ENCODE measurements around the gene SBF2.
"Not testable (repeated sequence)": the region's sequence is repeated elsewhere in the genome, so short reads cannot be mapped to it uniquely, and the experiment has no call there.

The SBF2 gene

GRCh38 chr11:9992306-9992705 lies 301.7 kb downstream of the SBF2 start:
- DNase-seq, result no peak

- no peak for DNase-seq
These were observed 303.6 kb downstream of the SBF2 start for GRCh38 chr11:9990221-9990973.

DNA sequence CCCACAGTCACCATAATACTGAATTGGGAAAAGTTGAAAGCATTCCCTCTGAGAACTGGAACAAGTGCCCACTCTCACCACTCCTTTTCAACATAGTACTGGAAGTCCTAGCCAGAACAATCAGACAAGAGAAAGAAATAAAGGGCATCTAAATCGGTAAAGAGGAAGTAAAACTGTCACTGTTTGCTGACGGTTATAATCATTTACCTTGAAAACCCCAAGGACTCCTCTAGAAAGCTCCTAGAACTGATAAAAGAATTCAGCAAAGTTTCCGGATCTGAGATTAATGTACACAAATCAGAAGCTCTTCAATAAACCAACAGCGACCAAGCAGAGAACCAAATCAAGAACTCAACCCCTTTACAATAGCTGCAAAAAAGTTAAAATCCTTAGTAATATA lies 306.7 kb downstream of the SBF2 start:
- DNase-seq, result not testable (repeated sequence)

GRCh38 chr11:9982796-9983579 lies 311.0 kb downstream of the SBF2 start:
- no peak for DNase-seq

GRCh38 chr11:9982127-9982795 lies 311.8 kb downstream of the SBF2 start:
- DNase-seq, result no peak

DNA sequence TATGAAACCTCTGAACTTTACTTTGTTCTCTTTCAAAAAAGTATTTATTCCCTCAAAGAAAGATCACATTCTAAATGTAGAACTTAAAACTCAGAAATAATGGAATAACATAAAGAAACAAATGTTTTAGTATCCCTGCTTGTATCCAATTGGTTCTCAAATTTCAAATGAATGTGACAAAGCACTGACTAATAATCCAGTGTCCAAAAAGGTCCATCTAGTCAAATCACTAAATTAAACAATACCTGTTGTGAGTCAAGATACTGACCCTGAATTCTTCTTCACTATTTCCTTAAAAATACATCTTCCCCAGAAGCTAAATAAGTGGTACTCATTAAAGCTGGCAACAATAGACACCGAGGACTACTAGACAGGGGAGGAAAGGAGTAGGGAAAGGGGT lies 313.1 kb downstream of the SBF2 start:
- no peak for DNase-seq

GRCh38 chr11:9977554-9977953 lies 316.5 kb downstream of the SBF2 start:
- no peak for DNase-seq

- no peak for DNase-seq
These were observed 319.6 kb downstream of the SBF2 start for GRCh38 chr11:9974375-9974774.

GRCh38 chr11:9973921-9974320 lies 320.1 kb downstream of the SBF2 start:
- no peak for DNase-seq

- DNase-seq, result peak in 2 of 5 experiments; percentile 1 to 71
These were observed 321.0 kb downstream of the SBF2 start for GRCh38 chr11:9972989-9973388.

GRCh38 chr11:9971894-9972293 lies 322.1 kb downstream of the SBF2 start:
- DNase-seq, result no peak

GRCh38 chr11:9969068-9969467 lies 325.0 kb downstream of the SBF2 start:
- no peak for DNase-seq

- no peak for DNase-seq
These were observed 331.3 kb downstream of the SBF2 start for GRCh38 chr11:9962722-9963121.

GRCh38 chr11:9957072-9957471 lies 336.9 kb downstream of the SBF2 start:
- DNase-seq, result no peak

DNA sequence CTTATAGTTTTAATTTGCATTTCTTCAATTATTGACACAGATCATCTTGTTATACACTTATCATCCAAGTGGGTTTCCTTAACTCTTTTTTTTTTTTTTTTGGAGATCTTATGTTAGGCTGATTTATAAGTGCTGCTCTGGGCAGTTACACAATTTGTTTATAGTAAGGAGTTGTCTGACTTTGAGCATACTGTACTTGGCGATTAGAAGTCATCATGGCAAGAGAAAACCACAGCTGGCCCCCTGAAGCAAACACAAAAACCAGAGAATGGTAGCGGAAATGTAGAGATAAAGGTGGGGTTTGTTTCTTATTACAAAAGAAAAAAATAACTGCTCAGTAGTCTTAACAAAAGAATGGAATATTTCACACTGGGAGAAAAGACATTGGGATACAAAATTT lies 337.5 kb downstream of the SBF2 start:
- no peak for DNase-seq

DNA sequence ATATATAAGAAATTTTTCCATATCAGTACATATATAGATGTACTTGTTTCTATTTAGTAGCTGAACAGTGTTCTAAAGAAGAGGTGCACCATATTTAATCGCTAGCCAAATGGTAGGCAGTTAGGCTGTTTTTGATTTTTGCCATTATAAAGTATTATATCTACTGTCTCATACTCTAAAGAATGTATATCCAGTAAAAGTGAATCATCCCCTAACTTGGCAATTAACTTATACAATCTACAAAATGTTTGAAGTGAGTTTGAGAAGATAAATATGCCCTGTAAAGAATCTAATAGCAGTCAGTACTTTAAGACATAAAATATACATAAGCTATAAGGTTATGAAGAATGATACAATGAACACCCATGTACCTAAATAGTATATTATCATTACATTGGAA lies 338.6 kb downstream of the SBF2 start:
- DNase-seq, result no peak

DNA sequence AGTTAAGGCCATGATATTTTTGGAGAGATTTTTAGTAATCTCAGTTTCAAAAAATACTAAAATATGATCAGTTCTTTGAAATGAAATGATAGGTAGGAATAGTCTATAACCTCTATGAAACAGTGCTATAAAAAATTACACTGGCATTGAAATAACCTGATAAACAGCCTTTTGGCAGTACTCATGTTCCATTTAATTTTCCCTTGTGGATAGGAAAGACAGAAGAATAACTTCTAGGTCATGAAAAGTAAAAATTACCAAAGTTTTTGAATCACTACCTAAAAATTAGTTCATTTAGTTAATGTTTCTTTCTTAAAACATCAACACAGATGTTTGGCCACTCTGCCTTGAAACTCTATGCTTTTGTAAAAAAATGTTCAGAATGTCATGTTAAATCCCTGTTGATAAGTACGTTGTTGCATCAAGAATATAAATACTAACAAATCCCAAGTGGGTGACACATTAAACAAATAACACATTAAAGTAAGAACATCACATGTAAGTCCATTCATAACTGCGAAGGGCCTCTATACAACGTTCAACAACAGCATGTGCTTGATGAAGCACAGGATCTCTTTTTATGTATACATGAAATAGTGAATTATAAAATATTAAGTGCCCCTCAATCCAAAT lies 339.9 kb downstream of the SBF2 start:
- DNase-seq, result no peak

- no peak for DNase-seq
These were observed 341.4 kb downstream of the SBF2 start for GRCh38 chr11:9952511-9953196.

DNA sequence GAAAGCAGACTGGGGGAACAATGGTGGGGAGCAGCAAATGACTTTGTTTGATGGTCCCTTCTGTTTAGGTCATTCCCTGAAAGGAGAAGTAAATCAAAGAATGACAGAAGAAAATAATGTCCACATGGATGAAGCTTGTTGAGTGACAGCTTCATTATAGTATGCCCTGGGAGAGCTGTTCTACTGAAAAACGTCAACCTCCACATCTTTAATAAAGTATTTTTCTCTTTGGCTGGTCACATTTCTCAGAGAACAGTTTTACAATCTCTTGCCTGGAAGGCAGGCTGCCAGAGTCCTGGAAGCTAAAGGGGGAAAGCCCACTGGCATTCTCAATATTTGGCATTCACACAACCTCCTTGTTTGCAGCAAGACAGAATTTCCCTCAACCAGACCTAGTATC lies 342.2 kb downstream of the SBF2 start:
- DNase-seq, result no peak

DNA sequence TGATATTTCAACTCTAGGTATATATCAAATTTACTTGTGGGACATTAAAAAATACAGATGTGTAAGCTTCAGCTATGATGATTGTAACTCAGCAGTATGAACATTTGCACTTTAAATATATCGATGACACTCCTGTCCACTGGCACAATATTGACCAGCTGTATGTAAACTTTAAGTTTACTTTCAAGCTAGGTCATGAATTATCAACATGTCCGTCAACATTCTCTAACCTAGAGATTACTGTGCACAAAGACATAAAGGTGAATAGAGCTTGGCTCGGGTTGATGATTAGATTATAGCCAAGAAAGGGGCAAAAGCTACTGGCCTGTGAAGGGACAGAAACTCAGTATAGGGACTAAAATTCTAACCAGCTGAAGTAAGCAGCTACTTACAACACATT lies 343.6 kb downstream of the SBF2 start:
- no peak for DNase-seq

DNA sequence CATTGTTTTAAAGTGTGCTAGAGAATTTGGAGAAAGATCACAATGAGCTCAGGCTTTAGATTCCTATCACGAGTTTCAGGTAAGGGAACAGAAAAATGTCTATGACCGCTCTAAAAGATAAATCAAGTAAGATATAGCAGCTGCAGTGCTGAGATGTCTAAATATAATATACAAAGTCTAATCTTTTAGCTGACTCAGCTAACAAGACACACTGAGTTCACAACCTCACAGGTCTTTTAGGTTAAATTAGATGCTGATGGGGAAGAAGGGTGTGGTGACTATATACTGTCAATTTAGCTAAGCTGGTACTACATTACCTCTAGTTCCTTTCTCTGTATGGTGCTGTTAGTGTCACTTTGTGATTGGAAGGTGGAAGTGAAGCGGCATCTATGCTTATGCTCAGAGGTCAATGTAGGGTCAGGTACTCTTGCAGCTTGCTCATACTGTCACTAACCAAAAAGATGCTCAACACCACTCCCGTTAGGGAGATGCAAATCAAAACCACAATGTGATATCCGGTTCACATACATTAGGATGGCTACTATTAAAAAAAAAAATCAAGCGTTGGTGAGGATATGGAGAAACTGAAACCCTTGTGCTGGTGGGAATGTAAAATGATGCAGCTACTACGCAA lies 346.7 kb downstream of the SBF2 start:
- peak in 1 of 5 experiments; percentile 34 for DNase-seq

DNA sequence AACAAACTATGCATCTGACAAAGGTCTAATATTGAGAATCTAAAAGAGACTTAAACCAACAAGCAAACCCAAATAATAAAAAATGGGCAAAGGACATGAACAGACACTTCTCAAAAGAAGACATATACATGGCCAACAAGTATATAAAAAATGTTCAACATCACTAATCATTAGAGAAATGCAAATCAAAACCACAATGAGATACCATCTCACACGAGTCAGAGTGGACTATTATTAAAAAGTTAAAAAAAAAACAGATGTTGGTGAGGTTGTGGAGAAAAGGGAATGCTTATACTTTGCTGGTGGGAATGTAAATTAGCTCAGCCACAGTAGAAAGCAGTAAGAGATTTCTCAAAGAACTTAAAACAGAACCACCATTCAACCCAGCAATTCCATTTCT lies 348.3 kb downstream of the SBF2 start:
- not testable (repeated sequence) for DNase-seq

All from T-helper 2 cell (primary cell).